Measurements from ENCODE around the gene CSHL1. TPM values are rescaled to one million over a fixed set of nuclear protein-coding genes. Genes with fewer than 3 reads are reported as not detected.

CSHL1 gene
- polyA plus RNA-seq, 3 donors = not detected

DNA sequence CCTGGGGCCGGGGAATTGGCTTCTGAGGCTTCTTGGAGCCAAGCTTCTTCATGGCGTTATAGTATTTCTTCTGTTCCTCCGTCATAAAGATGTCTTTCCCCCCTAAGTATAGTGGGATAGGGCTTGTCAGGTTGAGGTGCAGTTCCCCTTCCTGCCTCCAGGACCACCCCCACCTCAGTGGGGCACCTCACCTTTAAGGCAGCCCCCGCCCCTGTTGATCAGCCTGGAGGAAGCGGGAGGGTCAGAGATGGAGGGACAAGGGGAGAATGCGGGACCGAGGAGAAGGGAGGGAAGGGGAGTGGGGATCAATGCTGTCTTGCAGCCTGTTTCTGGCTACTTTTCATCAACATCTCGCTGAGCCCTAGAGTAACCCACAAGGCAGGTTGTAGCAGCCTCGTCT is 32.7 kb upstream of the CSHL1 start:
- Histone ChIP-seq H4K20me1 (ENCODE audit: insufficient read depth, low read length) (no peaks in the 10 kb centered on the region), H3K36me3 (replicated peaks in 1 of 2; ENCODE audit: control insufficient read depth in 1 of 2, insufficient read depth in 2 of 2, low read length in 2 of 2) (no peaks in the 10 kb centered on the region), H3K9ac (ENCODE audit: insufficient read depth, low read length, poor library complexity, severe bottlenecking) (no peak overlapping the region), H3K4me1 (ENCODE audit: control insufficient read depth in 1 of 2, insufficient read depth in 2 of 2, low read length in 2 of 2) (peaks cover 9 to 10% of the 10 kb centered on the region in 2 donors), H3K27ac (ENCODE audit: low read depth in 1 of 2, low read length in 2 of 2) (no peak overlapping the region), H3K9me3 (replicated peaks in 1 of 2; ENCODE audit: control insufficient read depth in 1 of 2, insufficient read depth in 1 of 2, low read length in 2 of 2) (no peaks in the 10 kb centered on the region), H3K79me2 (ENCODE audit: insufficient read depth, low read length) (no peaks in the 10 kb centered on the region), H3K4me2 (replicated peaks; ENCODE audit: extremely low read depth, low read length, poor library complexity, severe bottlenecking) (no peak overlapping the region), H3K4me3 (replicated peaks in 1 of 3; ENCODE audit: low read depth in 2 of 3, low read length in 3 of 3) (no peak overlapping the region), H2AFZ (ENCODE audit: insufficient read depth, low read depth, low read length, poor library complexity, severe bottlenecking) (no peak overlapping the region), H3K27me3 (ENCODE audit: control insufficient read depth in 2 of 2, insufficient read depth in 2 of 2, low read length in 2 of 2) (no peaks in the 10 kb centered on the region)
- peaks cover 8% of the 10 kb centered on the region for H3K4me1 Mint-ChIP-seq
- H3K27me3 Mint-ChIP-seq (ENCODE audit: low read depth in 3 of 3) = peaks cover 0 to 3% (median 2%) of the 10 kb centered on the region in 3 donors
- no peaks in the 10 kb centered on the region for H3K36me3 Mint-ChIP-seq
- TF ChIP-seq, protein P1, sequence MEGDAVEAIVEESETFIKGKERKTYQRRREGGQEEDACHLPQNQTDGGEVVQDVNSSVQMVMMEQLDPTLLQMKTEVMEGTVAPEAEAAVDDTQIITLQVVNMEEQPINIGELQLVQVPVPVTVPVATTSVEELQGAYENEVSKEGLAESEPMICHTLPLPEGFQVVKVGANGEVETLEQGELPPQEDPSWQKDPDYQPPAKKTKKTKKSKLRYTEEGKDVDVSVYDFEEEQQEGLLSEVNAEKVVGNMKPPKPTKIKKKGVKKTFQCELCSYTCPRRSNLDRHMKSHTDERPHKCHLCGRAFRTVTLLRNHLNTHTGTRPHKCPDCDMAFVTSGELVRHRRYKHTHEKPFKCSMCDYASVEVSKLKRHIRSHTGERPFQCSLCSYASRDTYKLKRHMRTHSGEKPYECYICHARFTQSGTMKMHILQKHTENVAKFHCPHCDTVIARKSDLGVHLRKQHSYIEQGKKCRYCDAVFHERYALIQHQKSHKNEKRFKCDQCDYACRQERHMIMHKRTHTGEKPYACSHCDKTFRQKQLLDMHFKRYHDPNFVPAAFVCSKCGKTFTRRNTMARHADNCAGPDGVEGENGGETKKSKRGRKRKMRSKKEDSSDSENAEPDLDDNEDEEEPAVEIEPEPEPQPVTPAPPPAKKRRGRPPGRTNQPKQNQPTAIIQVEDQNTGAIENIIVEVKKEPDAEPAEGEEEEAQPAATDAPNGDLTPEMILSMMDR (IDR thresholded peaks at IDR 0.05) = peak; percentile 42
- H3K9me3 Mint-ChIP-seq = peaks cover 0 to 1% (median 0%) of the 10 kb centered on the region in 7 donors
- no peak for DNase-seq
- intact Hi-C loops (cut with micrococcal nuclease) = no loop called here
- peak overlapping the region in 1 of 7 donors; percentile 75 for H3K27ac Mint-ChIP-seq
- no peak overlapping the region for H3K4me3 Mint-ChIP-seq
- 86% methylated on average over 3 of the region's 9 CpGs for WGBS (ENCODE audit: insufficient coverage)

DNA sequence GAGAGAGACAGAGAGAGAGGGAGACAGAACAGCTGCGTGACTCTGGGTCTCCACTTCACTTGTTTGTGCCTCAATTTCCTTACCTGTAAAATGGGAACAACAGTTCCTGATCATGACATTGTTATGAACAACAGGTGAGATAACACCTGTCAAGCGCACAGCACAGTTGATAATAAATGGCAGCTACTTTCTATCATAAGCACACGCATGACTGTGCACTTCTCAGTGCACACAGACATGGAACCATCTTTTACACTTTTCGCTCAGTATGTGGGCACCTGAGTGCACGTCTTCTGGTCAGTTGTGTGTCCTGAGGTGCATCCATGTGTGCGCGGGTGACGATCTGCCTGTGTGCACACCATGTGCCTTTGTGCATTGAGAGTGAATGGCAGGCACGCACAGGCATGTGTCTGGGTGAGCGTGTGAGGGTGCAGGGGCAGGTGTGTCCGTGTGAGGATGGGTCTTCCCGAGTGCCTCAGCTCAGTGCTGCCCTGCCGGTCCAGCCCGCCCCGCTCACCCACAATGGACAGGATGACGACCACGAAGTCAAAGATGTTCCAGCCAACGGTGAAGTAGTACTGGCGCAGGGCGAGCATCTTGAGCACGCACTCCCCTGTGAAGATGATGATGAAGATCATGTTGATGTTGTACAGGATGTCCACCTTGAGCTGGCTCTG is 31.4 kb upstream of the CSHL1 start:
- Histone ChIP-seq H3K27ac (ENCODE audit: low read depth in 1 of 2, low read length in 2 of 2) (no peak overlapping the region), H3K9ac (ENCODE audit: insufficient read depth, low read length, poor library complexity, severe bottlenecking) (no peak overlapping the region), H3K4me1 (ENCODE audit: control insufficient read depth in 1 of 2, insufficient read depth in 2 of 2, low read length in 2 of 2) (peaks cover 9 to 10% of the 10 kb centered on the region in 2 donors), H3K4me2 (replicated peaks; ENCODE audit: extremely low read depth, low read length, poor library complexity, severe bottlenecking) (no peak overlapping the region), H3K27me3 (ENCODE audit: control insufficient read depth in 2 of 2, insufficient read depth in 2 of 2, low read length in 2 of 2) (no peaks in the 10 kb centered on the region), H4K20me1 (ENCODE audit: insufficient read depth, low read length) (no peaks in the 10 kb centered on the region), H3K4me3 (replicated peaks in 1 of 3; ENCODE audit: low read depth in 2 of 3, low read length in 3 of 3) (no peak overlapping the region), H3K9me3 (replicated peaks in 1 of 2; ENCODE audit: control insufficient read depth in 1 of 2, insufficient read depth in 1 of 2, low read length in 2 of 2) (no peaks in the 10 kb centered on the region), H2AFZ (ENCODE audit: insufficient read depth, low read depth, low read length, poor library complexity, severe bottlenecking) (no peak overlapping the region), H3K79me2 (ENCODE audit: insufficient read depth, low read length) (no peaks in the 10 kb centered on the region), H3K36me3 (replicated peaks in 1 of 2; ENCODE audit: control insufficient read depth in 1 of 2, insufficient read depth in 2 of 2, low read length in 2 of 2) (no peaks in the 10 kb centered on the region)
- DNase-seq = no peak
- Mint-ChIP-seq H3K27ac (no peak overlapping the region), H3K4me3 (no peak overlapping the region), H3K27me3 (ENCODE audit: low read depth in 3 of 3) (peaks cover 2 to 3% (median 3%) of the 10 kb centered on the region in 3 donors), H3K36me3 (no peaks in the 10 kb centered on the region), H3K9me3 (peaks cover 0 to 1% (median 0%) of the 10 kb centered on the region in 7 donors), H3K4me1 (peaks cover 12% of the 10 kb centered on the region)
- TF ChIP-seq, protein P1 (IDR thresholded peaks at IDR 0.05) = no peak
- 97% methylated on average over 20 of the region's 21 CpGs for WGBS (ENCODE audit: insufficient coverage)
- intact Hi-C loops (cut with micrococcal nuclease) = no loop called here

Data from CD14-positive monocyte (primary cell).